AG10803 (cell line): ENCODE data around the gene TMEM150C.
A peak's percentile ranks its signal among the peaks of the same experiment; 100 is the strongest.

ENCODE experiments used
- DNase-seq: peaks from one replicate; pipeline ENCODE4 v3.0.0; 2010; ENCODE audit warnings: low read depth
- H3K4me3 ChIP-seq: 2 replicates; pipeline ENCODE4 v1.5.1; 2011; ENCODE audit warnings: mild to moderate bottlenecking, low read length, control low read depth
- CTCF ChIP-seq: conservative IDR thresholded peaks from 2 replicates; pipeline ENCODE4 v1.5.1; 2011; ENCODE audit warnings: mild to moderate bottlenecking, low read length, control low read depth, inconsistent platforms

Gene TMEM150C

GRCh38 chr4:82587826-82588540 lies 26.2 kb upstream of the TMEM150C start:
- TF ChIP-seq CTCF: no peak
- no peak overlapping the region for H3K4me3 ChIP-seq
- DNase-seq: no peak

DNA sequence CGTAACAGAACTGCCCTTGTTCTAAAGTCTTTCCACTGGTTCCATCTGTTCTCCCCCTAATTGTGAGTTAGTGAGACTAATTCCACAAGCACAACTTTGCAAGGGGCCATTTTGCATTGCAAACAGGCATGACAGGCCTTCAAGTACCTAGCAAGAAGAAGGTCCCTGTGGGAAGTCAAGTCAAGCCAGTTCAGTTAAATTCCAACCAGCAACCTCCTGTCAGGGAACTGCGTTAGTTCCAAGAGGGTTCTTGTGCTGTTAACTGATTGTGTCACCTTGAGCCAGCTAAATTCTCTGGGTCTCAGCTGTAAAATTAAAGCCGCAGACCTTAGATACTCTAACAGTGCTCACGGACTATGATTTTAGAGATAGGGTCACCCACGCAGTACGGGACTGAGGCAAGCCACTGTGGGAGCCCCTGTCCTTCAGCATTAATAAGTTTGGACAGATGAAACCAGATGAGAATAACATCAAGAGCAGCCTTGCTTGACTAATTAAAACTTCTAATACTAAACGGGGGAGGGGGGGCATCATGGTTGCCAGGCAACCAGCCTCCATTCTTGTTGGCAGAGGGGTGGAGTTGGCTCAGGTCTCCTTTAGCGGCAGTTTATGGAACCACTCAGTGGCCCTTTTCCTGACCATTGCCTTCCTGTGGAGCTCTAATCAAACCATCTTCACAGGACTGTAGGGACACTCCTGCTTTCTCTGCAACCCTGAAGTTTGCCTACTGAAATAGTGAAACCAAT lies 24.1 kb upstream of the TMEM150C start:
- H3K4me3 ChIP-seq: no peak overlapping the region
- no peak for TF ChIP-seq CTCF
- DNase-seq: no peak

- no peak for TF ChIP-seq CTCF
- no peak for DNase-seq
- no peak overlapping the region for H3K4me3 ChIP-seq
These were observed 23.1 kb upstream of the TMEM150C start for GRCh38 chr4:82584931-82585330.

DNA sequence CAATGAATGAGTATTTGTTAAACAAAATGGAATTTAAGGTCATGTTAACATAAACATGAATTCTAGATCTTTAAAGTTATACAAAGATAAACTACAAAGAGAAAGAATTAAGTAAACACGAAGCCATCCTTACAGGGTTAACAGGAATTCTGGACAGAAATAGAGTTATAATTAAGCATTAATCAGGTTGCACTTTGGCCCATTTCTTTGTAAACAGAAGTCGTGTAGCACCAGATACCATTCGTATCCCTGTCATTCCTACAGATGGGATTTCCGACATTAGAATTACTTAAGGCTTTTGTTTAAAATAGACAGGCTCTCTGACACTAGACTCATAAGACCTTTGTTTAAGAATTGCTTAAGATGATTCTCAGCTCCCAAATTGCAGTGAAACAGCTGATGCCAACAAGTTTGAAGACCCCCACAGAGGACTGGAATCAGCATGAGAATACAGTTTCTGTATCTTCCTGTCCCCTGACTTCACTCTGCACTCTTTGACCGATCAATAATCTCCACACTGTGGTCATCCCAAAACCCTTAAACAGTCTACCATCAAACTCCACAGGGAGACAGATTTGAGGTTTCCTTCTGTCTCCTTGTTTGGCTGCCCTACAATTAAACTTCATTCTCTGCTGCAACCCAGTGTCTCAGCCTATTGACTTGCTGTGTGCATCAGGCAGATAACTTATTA lies 22.3 kb upstream of the TMEM150C start:
- TF ChIP-seq CTCF: no peak
- DNase-seq: no peak
- no peak overlapping the region for H3K4me3 ChIP-seq

GRCh38 chr4:82579932-82580331 lies 18.1 kb upstream of the TMEM150C start:
- DNase-seq: no peak
- H3K4me3 ChIP-seq: no peak overlapping the region
- TF ChIP-seq CTCF: no peak

- TF ChIP-seq CTCF: peak; percentile 28; the same call in 1 of the 2 replicates
- no peak overlapping the region for H3K4me3 ChIP-seq
- no peak for DNase-seq
These were observed 17.1 kb upstream of the TMEM150C start for GRCh38 chr4:82578935-82579334.
